ENCODE data around the gene LSS.
A peak's percentile ranks its signal among the peaks of the same experiment; 100 is the strongest.
"Not testable (repeated sequence)": the region's sequence is repeated elsewhere in the genome, so short reads cannot be mapped to it uniquely, and the experiment has no call there.

The LSS gene

GRCh38 chr21:46185716-46186115, 42.9 kb downstream of the LSS start:
- DNase-seq (ENCODE audit: low read depth in 2 of 2), result no peak

DNA sequence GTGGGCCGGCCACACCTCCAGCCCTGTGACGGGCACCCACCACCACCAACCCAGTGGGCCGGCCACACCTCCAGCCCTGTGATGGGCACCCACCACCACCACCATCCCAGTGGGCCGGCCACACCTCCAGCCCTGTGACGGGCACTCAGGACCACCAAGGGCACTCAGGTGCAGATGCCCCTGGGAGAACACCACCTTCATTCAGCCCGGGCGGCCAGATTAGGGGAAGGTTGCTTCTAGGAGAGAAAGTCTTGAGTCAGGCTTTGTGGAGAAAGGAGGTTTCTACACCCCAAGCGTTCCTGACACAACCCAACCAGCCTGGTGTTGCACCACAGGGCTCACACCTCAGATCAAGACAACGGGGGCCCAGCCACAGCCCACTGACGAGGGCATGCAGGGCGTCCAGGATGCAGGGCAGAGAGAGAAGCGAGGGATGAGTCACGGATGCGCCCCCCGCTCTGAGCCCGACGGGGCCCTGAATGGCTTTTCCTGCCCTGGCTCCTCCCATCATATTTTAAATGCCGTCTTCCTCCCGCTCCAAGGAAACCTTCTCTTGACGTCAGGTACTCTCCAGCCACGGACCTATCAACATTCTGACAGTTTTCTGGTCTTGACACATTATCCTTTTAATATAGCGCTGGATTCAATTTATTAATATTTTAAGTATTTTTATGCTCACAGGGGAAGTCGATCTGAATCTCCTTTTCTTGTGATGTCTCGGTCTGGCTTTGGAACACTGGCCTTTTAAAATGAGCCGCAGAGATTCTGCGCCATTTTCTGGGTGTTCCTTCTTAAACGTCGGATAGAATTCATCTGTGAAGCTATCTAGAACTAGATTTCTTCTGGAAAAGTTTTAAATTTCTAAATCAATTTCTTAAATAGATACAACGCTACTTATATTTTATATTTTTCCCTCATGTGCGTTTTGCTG, 43.7 kb downstream of the LSS start:
- peak; percentile 51 to 75 for DNase-seq (ENCODE audit: low read depth in 2 of 2)

DNA sequence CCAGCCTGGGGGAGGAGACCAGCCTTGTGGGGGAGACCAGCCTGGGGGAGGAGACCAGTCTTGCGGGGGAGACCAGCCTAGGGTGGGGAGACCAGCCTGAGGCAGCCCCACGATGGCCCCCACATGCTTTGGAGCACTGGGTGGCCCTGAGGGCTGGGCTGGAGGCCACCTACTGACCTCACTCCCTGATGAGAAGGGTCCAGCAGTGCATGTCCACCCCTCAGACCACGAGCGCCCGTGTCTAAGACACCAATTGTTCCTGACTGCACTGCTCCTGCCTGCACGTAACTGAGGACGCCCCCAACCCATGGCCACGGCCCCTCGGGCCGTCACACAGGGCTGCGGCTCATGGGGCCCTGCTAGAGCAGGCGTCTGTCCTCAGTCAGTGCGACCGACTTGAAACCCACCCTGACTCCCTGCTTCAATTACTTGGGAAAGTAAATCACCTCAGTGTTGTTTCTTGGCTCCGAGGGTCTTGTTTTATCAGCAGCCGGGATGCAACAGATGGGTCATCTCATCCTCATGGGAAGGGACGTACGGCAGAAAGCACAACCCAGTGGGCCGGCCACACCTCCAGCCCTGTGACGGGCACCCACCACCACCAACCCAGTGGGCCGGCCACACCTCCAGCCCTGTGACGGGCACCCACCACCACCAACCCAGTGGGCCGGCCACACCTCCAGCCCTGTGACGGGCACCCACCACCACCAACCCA, 44.5 kb downstream of the LSS start, which contains the start of gene SPATC1L:
Gene SPATC1L (minus strand): TSS at position 550 of the 715 bp plus-strand sequence. CDS start 1,643 bp downstream, outside the sequence.
- peak; percentile 22 to 44 for DNase-seq (ENCODE audit: low read depth in 2 of 2)

DNA sequence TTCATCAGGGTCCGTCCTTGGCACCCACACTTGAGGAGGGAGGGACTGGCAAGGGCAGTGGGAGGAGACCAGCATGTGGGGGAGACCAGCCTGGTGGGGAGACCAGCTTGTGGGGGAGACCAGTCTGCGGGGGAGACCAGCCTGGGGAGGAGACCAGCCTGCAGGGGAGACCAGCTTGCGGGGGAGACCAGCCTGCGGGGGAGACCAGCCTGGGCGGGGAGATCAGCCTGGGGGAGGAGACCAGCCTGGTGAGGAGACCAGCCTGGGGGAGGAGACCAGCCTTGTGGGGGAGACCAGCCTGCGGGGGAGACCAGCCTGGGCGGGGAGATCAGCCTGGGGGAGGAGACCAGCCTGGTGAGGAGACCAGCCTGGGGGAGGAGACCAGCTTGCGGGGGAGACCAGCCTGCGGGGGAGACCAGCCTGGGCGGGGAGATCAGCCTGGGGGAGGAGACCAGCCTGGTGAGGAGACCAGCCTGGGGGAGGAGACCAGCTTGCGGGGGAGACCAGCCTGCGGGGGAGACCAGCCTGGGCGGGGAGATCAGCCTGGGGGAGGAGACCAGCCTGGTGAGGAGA, 45.2 kb downstream of the LSS start:
- DNase-seq (ENCODE audit: low read depth in 2 of 2), result not testable (repeated sequence)

DNA sequence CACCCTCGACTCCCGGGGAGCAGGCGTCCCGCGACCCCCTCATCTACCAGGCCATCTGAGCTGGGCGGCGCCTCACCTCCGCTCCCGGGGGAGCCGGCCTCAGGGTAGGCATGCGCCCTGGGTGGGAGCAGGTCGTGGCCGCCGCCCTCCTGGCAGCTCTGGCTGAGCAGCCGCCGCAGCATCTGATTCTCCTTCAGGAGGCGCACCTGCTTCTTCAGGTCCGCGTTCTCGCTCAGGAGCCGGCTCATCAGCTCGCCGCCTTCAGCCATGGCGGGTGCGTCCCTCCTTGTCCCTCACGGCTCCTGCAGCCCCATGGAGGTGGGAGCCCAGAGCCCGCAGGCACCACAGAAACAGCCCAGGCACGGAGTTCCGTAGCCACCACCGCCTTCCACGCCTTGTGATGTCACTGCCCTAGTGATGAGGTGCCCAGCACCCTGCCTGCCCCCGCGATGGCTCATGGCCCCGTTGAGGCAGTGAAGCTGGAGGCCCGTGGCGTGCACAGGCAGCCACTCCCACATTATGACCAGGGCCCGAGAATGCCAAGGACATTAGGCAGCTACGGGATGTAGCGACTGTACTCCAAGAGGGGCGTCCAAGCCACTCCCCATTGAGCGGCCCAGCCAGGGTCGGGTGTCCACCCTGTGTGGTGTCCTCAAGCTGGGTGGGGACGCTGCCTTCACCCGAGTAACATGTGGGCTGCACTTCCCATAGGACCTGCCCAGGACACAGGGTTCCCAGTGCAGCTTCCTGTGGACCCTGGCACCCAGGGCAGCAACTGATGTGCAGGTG, 45.8 kb downstream of the LSS start:
- DNase-seq (ENCODE audit: low read depth in 2 of 2), result no peak

DNA sequence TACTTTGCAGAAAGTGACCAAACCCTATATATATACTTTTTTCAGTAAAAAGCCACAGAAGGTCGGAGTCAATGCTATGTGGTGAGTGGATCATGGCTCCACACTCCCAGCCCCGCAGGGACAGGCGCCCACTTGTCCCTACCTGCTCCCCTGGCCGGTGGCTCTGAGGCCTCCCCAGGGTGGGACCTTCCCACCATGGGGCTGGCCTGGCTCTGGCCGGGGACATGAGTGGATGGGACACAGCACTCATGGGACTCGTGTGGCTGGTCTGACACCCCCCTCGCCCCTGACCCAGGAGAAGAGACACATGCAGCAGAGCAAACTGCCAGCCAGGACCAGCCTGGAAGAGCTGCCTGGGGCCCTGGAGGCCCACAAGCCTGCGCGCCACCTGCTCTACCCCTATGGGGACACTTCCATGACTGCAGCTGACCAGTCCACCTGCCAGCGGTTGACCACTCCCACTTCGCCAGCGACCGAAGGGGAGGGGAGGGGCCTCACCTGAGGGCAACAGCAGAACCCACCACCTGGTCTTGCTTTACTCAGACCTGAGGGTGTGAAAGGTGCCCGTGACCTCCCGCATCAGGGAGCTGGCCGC, 46.5 kb downstream of the LSS start:
- DNase-seq (ENCODE audit: low read depth in 2 of 2), result no peak

GRCh38 chr21:46181436-46181835, 47.1 kb downstream of the LSS start:
- no peak for DNase-seq (ENCODE audit: low read depth in 2 of 2)

GRCh38 chr21:46180778-46181391, 47.7 kb downstream of the LSS start:
- DNase-seq (ENCODE audit: low read depth in 2 of 2), result no peak

DNA sequence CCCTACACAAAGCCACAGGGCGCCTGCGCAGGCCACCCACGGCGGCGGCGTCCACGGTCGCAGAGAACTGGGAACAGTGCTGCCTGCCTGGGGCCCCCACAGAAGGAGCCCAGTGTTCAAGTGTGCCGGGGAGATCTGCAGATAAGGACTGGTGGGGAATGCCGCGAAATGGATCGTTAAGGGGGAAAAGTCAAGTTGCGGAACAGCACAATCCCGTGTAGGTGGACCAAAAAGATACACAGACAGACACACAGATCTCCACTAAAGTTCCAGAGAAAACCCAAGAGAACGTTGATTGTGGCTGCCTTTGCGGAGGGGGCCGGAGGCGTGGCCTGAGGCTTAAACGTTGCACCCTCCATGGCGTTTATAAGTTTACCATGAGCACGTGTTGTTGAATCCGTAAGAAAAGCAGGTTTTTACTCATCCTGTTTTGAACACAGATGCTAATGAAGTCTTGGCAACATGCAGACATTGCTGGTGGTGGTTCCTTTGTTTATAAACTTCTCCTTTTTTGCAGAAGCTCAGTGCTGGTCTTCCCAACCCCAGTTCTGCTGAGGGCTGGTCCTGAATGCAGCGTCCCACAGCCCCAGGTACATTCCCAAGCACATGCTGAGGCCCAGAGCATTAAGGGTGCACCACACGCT, 48.4 kb downstream of the LSS start:
- no peak for DNase-seq (ENCODE audit: low read depth in 2 of 2)

DNA sequence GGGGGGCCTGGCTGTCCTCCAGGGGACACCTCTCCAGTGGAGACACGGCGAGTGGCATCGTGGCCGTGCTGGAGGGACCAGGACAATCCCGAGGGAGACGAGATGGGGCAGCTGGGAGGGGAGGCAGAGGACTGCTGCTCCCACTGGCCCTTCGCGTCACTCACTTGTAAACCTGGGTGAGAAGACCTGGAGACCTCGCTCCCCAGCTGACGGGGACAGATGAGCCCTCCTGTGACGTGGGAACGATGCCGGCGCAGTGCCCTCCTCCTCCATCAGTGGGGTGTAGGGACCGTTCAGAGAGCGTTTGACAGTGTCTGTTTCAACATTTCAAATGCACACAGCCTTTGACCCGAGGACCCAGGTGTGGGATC, 48.9 kb downstream of the LSS start:
- no peak for DNase-seq (ENCODE audit: low read depth in 2 of 2)

GRCh38 chr21:46178961-46179360, 49.6 kb downstream of the LSS start:
- DNase-seq (ENCODE audit: low read depth in 2 of 2), result no peak

DNA sequence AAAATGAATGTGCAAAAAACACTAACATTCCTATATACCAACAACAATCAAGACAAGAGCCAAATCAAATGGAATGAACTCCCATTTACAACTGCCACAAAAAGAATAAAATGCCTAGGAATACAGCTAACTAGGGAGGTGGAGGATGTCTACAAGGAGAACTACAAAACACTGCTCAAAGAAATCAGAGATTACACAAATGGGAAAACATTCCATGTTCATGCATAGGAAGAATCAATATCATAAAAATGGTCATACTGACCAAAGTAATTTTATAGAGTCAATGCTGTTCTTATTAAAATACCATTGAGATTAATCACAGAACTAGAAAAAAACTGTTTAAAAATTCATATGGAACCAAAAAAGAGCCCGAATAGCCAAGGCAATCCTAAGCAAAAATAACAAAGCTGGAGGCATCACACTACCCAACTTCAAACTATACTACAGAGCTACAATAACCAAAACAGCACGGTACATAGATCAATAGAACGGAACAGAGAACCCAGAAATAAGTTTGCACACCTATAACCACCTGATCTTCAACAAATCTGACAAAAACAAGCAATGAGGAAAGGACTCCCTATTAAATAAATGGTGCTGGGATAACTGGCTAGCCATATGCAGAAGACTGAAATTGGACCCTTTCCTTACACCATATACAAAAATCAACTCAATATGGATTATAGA, 52.0 kb downstream of the LSS start:
- not testable (repeated sequence) for DNase-seq (ENCODE audit: low read depth in 2 of 2)

DNA sequence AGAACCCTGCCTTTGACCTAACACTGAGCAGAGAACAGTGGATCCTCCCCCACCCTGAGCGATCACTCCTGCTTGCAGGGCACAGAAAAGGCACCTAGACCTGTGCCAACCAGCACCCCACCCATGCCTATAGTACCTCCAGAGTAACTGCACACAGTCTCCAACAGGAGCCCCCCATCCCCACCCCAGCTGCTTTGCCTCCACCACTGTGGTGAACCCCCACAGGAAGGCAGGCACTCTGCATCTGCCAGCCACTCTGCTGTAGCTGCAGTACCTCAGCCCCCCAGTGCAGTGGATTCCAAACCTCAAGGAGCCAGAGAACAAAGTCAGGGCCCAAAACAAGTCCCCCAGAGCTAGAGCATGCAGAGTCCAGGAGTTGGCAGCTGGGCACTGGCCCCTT, 55.0 kb downstream of the LSS start:
- DNase-seq (ENCODE audit: low read depth in 2 of 2), result no peak

DNA sequence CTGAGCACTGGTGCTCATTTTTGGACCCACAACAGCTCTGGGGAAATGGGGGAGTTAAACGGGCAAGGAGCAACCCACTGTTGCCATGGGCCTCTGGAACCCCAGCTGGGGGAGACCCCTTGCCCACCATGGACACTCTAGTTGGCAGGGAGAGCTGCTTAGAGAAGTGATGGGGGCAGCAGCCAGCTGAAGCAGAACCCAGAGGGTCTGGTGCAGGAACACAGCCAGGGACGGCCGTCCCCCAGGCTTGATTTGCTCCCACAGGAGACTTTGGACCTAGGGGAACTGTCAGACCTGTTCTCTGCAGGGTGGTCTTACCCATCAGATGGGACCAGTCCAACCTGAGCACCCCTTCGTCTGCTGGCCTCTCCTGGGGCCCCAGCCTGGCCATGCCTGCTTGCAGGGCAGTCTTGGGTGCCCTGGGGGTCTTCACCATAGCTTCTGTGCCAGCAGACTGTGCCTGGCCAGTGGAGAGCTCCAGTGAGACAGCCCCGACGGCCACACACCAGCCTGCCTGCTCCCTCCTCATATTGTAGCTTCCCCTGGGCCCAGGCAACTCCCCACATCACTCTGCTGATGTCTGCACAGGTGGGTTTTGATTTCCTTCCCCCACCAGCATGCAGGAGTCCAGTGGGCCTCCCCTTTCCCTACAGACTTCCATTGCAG, 55.6 kb downstream of the LSS start:
- DNase-seq (ENCODE audit: low read depth in 2 of 2), result no peak

GRCh38 chr21:46171996-46172862, 56.3 kb downstream of the LSS start:
- DNase-seq (ENCODE audit: low read depth in 2 of 2), result no peak

DNA sequence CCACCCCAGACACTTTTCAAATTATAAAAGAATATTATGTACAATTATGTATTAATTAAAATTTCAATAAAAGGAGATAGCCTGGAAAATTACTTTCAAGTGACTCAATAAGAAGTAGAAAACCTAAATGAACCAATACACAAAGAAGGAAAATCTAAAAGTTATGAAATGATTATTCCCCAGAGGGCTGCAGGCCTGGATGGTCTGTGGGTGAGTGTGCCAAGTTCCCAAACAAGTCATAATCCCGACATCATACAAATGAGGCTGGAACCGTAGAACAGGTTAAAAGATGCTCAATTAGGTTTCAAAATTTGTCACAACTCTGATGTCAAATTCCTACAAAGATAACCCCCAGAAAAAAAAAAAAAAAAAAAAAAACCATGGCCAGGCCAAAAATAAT, 57.0 kb downstream of the LSS start:
- no peak for DNase-seq (ENCODE audit: low read depth in 2 of 2)

- not testable (repeated sequence) for DNase-seq (ENCODE audit: low read depth in 2 of 2)
Observed at GRCh38 chr21:46170436-46171193, 58.0 kb downstream of the LSS start.

All from stimulated activated CD8-positive, alpha-beta memory T cell treated with anti-CD3 and anti-CD28 coated beads, Interleukin-15, amount 100 ng/mL, for 48 hours (primary cell).